Body of pancreas (tissue), 4 donors: Measurements from ENCODE around the gene TTI1.

Experiments used
- CTCF ChIP-seq, 7 experiments: fragments of 450-650 bp in 4 of 7; fragments of 200-600 bp in 3 of 7; sonication (generic) in 3 of 7; IDR thresholded peaks; one replicate each; pipeline ENCODE4 v1.5.1; 2016 to 2019; ENCODE audit warnings: antibody characterized with exemption in 7 of 7
- POLR2A ChIP-seq, 3 donors: fragments of 450-650 bp; IDR thresholded peaks; one replicate each; pipeline ENCODE4 v1.6.1; 2016; ENCODE audit warnings: antibody characterized with exemption in 3 of 3, mild to moderate bottlenecking in 2 of 3

- TF ChIP-seq CTCF (IDR thresholded peaks at IDR 0.05) (no peak), POLR2A (IDR thresholded peaks at IDR 0.05) (no peak)
Observed at GRCh38 chr20:38072898-38073297, 39.6 kb upstream of the TTI1 start.
